ENCODE data around the gene LRRC27.

Gene LRRC27

GRCh38 chr10:132423966-132424861 is 92.2 kb downstream of the LRRC27 start:
- Mint-ChIP-seq H3K4me3 (no peak overlapping the region), H3K27ac (no peak overlapping the region), H3K4me1 (peaks cover 38% of the 10 kb centered on the region), H3K9me3 (no peaks in the 10 kb centered on the region), H3K27me3 (no peaks in the 10 kb centered on the region)
- no peak for ATAC-seq
- DNase-seq = no peak

- Mint-ChIP-seq H3K4me3 (no peak overlapping the region), H3K4me1 (peaks cover 36% of the 10 kb centered on the region), H3K9me3 (no peaks in the 10 kb centered on the region), H3K27ac (no peak overlapping the region), H3K27me3 (no peaks in the 10 kb centered on the region)
- ATAC-seq (no peak), DNase-seq (no peak)
These were observed 93.2 kb downstream of the LRRC27 start for GRCh38 chr10:132425029-132425756.

- DNase-seq (no peak), ATAC-seq (no peak)
- Mint-ChIP-seq H3K27me3 (no peaks in the 10 kb centered on the region), H3K27ac (no peak overlapping the region), H3K4me1 (peaks cover 30% of the 10 kb centered on the region), H3K4me3 (no peak overlapping the region), H3K9me3 (no peaks in the 10 kb centered on the region)
These were observed 93.8 kb downstream of the LRRC27 start for GRCh38 chr10:132425757-132426155.

GRCh38 chr10:132427006-132427771 is 95.2 kb downstream of the LRRC27 start:
- no peak overlapping the region for H3K27ac Mint-ChIP-seq

GRCh38 chr10:132427939-132428367 is 96.0 kb downstream of the LRRC27 start:
- Mint-ChIP-seq H3K4me3 (no peak overlapping the region), H3K27me3 (no peaks in the 10 kb centered on the region), H3K27ac (no peak overlapping the region), H3K4me1 (peaks cover 8% of the 10 kb centered on the region), H3K9me3 (no peaks in the 10 kb centered on the region)
- DNase-seq (no peak), ATAC-seq (no peak)

More at GRCh38 chr10:132427006-132427771, 95.2 kb downstream of the LRRC27 start:
- no peak for DNase-seq
- H3K4me1 Mint-ChIP-seq = peaks cover 16% of the 10 kb centered on the region
- H3K4me3 Mint-ChIP-seq = no peak overlapping the region
- no peak for ATAC-seq
- H3K9me3 Mint-ChIP-seq = no peaks in the 10 kb centered on the region
- no peaks in the 10 kb centered on the region for H3K27me3 Mint-ChIP-seq

- DNase-seq = no peak
- no peak for ATAC-seq
- Mint-ChIP-seq H3K9me3 (no peaks in the 10 kb centered on the region), H3K27ac (no peak overlapping the region), H3K4me1 (peaks cover 2% of the 10 kb centered on the region), H3K4me3 (no peak overlapping the region), H3K27me3 (no peaks in the 10 kb centered on the region)
These were observed 96.5 kb downstream of the LRRC27 start for GRCh38 chr10:132428486-132428995.
